Mammary epithelial cell (primary cell): Measurements from ENCODE around the gene ATXN2.

ENCODE experiments used
- EZH2 ChIP-seq: IDR thresholded peaks from 2 replicates; pipeline ENCODE4 v1.6.1; 2012; ENCODE audit warnings: low read length, inconsistent platforms, borderline replicate concordance
- TF ChIP-seq, protein P1 (sequence below), 2 donors: IDR thresholded peaks in 1 of 2; conservative IDR thresholded peaks in 1 of 2; 2 replicates each; pipeline ENCODE4 v1.5.1; 2011 to 2012; ENCODE audit warnings: inconsistent platforms in 2 of 2, low read length in 2 of 2, mild to moderate bottlenecking in 2 of 2, control low read depth in 1 of 2, low read depth in 1 of 2; ENCODE audit not compliant: insufficient read depth in 1 of 2; ENCODE audit errors: extremely low read depth in 1 of 2

DNA sequence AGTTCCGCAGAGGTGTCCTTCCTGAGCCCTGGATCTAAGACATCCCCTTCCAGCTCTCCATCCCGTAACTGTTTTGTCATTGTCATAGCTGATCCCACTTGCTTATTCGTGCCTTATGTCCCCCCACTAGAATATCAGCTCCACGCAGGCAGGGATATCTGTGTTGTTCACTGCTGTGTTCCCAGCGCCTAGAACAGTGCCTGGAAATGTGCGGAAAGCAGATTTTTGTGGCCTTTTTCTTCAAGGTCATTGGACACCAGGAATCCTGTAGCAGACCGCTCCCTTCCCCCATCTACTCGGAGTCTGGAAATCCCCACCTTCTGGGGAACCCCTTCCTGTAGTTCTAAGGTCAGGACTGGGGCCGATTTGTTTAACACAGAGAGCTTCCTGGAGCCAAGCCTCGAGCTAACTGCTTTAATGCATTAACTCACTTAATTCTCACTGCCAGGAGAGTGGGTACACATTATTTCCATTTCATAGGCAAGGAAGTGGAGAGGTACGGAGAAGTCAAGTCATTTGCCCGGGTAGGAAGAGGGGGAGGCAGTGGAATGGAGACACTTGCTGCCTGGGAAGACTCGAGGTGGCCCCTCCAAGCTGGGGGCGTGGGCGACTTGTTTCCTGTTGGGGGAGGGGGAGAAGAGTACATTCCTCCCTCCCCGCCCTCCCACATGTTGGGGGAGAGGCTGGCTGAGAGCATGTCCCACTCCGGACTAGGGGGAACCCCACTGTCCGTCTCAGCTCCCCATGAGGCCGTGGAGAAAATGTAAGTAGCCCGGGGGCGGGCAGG, 194.6 kb downstream of the ATXN2 start:
- no peak for TF ChIP-seq EZH2
- TF ChIP-seq, protein P1, sequence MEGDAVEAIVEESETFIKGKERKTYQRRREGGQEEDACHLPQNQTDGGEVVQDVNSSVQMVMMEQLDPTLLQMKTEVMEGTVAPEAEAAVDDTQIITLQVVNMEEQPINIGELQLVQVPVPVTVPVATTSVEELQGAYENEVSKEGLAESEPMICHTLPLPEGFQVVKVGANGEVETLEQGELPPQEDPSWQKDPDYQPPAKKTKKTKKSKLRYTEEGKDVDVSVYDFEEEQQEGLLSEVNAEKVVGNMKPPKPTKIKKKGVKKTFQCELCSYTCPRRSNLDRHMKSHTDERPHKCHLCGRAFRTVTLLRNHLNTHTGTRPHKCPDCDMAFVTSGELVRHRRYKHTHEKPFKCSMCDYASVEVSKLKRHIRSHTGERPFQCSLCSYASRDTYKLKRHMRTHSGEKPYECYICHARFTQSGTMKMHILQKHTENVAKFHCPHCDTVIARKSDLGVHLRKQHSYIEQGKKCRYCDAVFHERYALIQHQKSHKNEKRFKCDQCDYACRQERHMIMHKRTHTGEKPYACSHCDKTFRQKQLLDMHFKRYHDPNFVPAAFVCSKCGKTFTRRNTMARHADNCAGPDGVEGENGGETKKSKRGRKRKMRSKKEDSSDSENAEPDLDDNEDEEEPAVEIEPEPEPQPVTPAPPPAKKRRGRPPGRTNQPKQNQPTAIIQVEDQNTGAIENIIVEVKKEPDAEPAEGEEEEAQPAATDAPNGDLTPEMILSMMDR (conservative IDR thresholded peaks at IDR 0.05 in 1 of 2, IDR thresholded peaks at IDR 0.05 in 1 of 2; ENCODE audit: extremely low read depth in 1 of 2, insufficient read depth in 1 of 2, low read depth in 1 of 2, low read length in 2 of 2): no peak
